ENCODE measurements around the gene EVX1.

DNA sequence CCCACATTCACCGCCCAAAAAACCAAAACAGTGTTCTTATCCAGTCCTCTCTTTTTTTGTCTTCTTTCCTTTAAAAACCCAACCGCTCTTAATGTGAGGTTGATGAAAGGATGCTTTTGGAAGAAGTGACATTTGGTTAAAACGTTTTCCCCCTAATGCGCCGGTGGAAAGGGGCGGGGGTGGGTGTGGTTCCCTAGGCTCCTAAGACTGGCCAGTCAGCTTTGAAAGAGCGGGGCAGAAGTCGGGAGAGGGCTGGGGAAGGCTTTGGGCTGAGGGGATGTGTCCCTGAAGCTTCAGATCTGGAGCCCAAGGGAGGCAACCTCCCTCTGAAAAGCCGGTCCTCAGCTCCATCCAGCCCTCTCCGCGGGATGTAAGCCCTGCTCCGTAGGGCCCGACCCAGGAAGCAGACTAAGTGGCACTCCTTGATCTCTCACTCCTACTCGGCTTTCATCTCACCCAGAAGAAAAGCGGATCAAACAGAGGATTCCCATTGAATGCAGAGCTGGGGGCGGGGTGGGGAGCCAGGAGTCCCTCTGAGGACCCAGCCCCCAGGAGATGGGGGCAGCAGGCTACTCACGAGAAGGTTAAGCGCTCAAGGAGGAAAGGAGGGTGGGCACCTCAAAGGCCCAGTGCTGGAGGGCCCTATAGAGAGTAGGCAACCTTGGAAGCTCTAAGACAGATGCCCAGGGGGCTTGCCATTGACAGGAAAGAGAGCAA is 2.4 kb upstream of the EVX1 start:
- TF ChIP-seq, protein P1, sequence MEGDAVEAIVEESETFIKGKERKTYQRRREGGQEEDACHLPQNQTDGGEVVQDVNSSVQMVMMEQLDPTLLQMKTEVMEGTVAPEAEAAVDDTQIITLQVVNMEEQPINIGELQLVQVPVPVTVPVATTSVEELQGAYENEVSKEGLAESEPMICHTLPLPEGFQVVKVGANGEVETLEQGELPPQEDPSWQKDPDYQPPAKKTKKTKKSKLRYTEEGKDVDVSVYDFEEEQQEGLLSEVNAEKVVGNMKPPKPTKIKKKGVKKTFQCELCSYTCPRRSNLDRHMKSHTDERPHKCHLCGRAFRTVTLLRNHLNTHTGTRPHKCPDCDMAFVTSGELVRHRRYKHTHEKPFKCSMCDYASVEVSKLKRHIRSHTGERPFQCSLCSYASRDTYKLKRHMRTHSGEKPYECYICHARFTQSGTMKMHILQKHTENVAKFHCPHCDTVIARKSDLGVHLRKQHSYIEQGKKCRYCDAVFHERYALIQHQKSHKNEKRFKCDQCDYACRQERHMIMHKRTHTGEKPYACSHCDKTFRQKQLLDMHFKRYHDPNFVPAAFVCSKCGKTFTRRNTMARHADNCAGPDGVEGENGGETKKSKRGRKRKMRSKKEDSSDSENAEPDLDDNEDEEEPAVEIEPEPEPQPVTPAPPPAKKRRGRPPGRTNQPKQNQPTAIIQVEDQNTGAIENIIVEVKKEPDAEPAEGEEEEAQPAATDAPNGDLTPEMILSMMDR (IDR thresholded peaks at IDR 0.05): no peak
- TF ChIP-seq POLR2AphosphoS5 (IDR thresholded peaks at IDR 0.05) (no peak), POLR2A (IDR thresholded peaks at IDR 0.05) (no peak), EP300 (IDR thresholded peaks at IDR 0.05) (no peak)
